ENCODE data around the gene TRIM14. TPM values are rescaled to one million over a fixed set of nuclear protein-coding genes. Genes with fewer than 3 reads are reported as not detected.

TRIM14 gene
- total and polyA plus RNA-seq, 2 donors (not counting 1 experiment from before 2014, with no cell fraction given), result 22.5 to 23.9 TPM

- intact Hi-C loops (cut with micrococcal nuclease), result no loop called here
- no peak for ATAC-seq (ENCODE audit: low read depth)
- CTCF ChIA-PET, result no interaction called here
These were observed 40.8 kb upstream of the TRIM14 start for GRCh38 chr9:98159790-98160189.

GRCh38 chr9:98159301-98159700 is 40.3 kb upstream of the TRIM14 start:
- no peak overlapping the region for H3K4me2 ChIP-seq (replicated peaks; ENCODE audit: low read depth, low read length, poor library complexity, severe bottlenecking)
- Mint-ChIP-seq H3K27ac (peak overlapping the region; percentile 15), H3K9me3 (ENCODE audit: insufficient read depth) (no peaks in the 10 kb centered on the region), H3K4me3 (no peak overlapping the region), H3K27me3 (no peaks in the 10 kb centered on the region), H3K4me1 (no peaks in the 10 kb centered on the region)
- POLR2A ChIA-PET, result no interaction called here
- intact Hi-C loops (cut with micrococcal nuclease), result no loop called here
- no peak overlapping the region for H3K27ac ChIP-seq (ENCODE audit: low read length in 2 of 2)
- 96% methylated on average over 5 of the region's 5 CpGs for whole genome bisulfite sequencing (ENCODE audit: insufficient coverage)
- no peaks in the 10 kb centered on the region for H3K27me3 ChIP-seq (replicated peaks in 1 of 4; ENCODE audit: control extremely low read depth in 1 of 4, control insufficient read depth in 3 of 4, insufficient read depth in 4 of 4, low read length in 3 of 4)
- TF ChIP-seq CTCF (IDR thresholded peaks at IDR 0.05) (no peak), EZH2 (IDR thresholded peaks at IDR 0.05; ENCODE audit: borderline replicate concordance, insufficient read depth, low read depth, low read length, poor library complexity, severe bottlenecking) (no peak)
- no peaks in the 10 kb centered on the region for H3K79me2 ChIP-seq (ENCODE audit: control insufficient read depth, insufficient read depth, low read length)
- no peaks in the 10 kb centered on the region for H4K20me1 ChIP-seq (ENCODE audit: control insufficient read depth, insufficient read depth, low read length, poor library complexity, severe bottlenecking)
- no peak overlapping the region for H2AFZ ChIP-seq (ENCODE audit: insufficient read depth, low read depth, low read length, poor library complexity, severe bottlenecking)
- ATAC-seq (ENCODE audit: low read depth) (no peak), DNase-seq (no peak)
- CTCF ChIA-PET, result no interaction called here
- H3K9ac ChIP-seq (ENCODE audit: low read length), result no peak overlapping the region
- no peak overlapping the region for H3K4me3 ChIP-seq (ENCODE audit: control extremely low read depth in 1 of 5, extremely low read depth in 1 of 5, insufficient read depth in 1 of 5, low read depth in 2 of 5, low read length in 4 of 5)
- no peaks in the 10 kb centered on the region for H3K4me1 ChIP-seq (ENCODE audit: control insufficient read depth in 2 of 2, insufficient read depth in 2 of 2, low read length in 2 of 2)
- no peaks in the 10 kb centered on the region for H3K36me3 ChIP-seq (replicated peaks in 1 of 2; ENCODE audit: control extremely low read depth in 1 of 2, control insufficient read depth in 1 of 2, extremely low read depth in 1 of 2, insufficient read depth in 2 of 2, low read length in 1 of 2)
- H3K9me3 ChIP-seq (ENCODE audit: control extremely low read depth in 1 of 3, control insufficient read depth in 2 of 3, insufficient read depth in 1 of 3, low read length in 2 of 3), result no peaks in the 10 kb centered on the region

More at GRCh38 chr9:98159790-98160189, 40.8 kb upstream of the TRIM14 start:
- no peaks in the 10 kb centered on the region for H3K79me2 ChIP-seq (ENCODE audit: control insufficient read depth, insufficient read depth, low read length)
- H3K27ac ChIP-seq (ENCODE audit: low read length in 2 of 2), result no peak overlapping the region
- H3K4me1 Mint-ChIP-seq, result no peaks in the 10 kb centered on the region
- no peak overlapping the region for H3K4me3 Mint-ChIP-seq
- H3K4me3 ChIP-seq (ENCODE audit: control extremely low read depth in 1 of 5, extremely low read depth in 1 of 5, insufficient read depth in 1 of 5, low read depth in 2 of 5, low read length in 4 of 5), result no peak overlapping the region
- no peaks in the 10 kb centered on the region for H3K36me3 ChIP-seq (replicated peaks in 1 of 2; ENCODE audit: control extremely low read depth in 1 of 2, control insufficient read depth in 1 of 2, extremely low read depth in 1 of 2, insufficient read depth in 2 of 2, low read length in 1 of 2)
- no peaks in the 10 kb centered on the region for H3K27me3 ChIP-seq (replicated peaks in 1 of 4; ENCODE audit: control extremely low read depth in 1 of 4, control insufficient read depth in 3 of 4, insufficient read depth in 4 of 4, low read length in 3 of 4)
- H3K27ac Mint-ChIP-seq, result no peak overlapping the region
- no peaks in the 10 kb centered on the region for H3K4me1 ChIP-seq (ENCODE audit: control insufficient read depth in 2 of 2, insufficient read depth in 2 of 2, low read length in 2 of 2)
- no peaks in the 10 kb centered on the region for H3K27me3 Mint-ChIP-seq
- TF ChIP-seq CTCF (IDR thresholded peaks at IDR 0.05), result no peak
- no peak for TF ChIP-seq EZH2 (IDR thresholded peaks at IDR 0.05; ENCODE audit: borderline replicate concordance, insufficient read depth, low read depth, low read length, poor library complexity, severe bottlenecking)
- no peaks in the 10 kb centered on the region for H3K9me3 Mint-ChIP-seq (ENCODE audit: insufficient read depth)
- WGBS (ENCODE audit: insufficient coverage), result 92% methylated on average over 5 of the region's 6 CpGs
- no peak overlapping the region for H2AFZ ChIP-seq (ENCODE audit: insufficient read depth, low read depth, low read length, poor library complexity, severe bottlenecking)
- H3K4me2 ChIP-seq (replicated peaks; ENCODE audit: low read depth, low read length, poor library complexity, severe bottlenecking), result no peak overlapping the region
- DNase-seq, result no peak
- no peaks in the 10 kb centered on the region for H4K20me1 ChIP-seq (ENCODE audit: control insufficient read depth, insufficient read depth, low read length, poor library complexity, severe bottlenecking)
- no peak overlapping the region for H3K9ac ChIP-seq (ENCODE audit: low read length)
- no peaks in the 10 kb centered on the region for H3K9me3 ChIP-seq (ENCODE audit: control extremely low read depth in 1 of 3, control insufficient read depth in 2 of 3, insufficient read depth in 1 of 3, low read length in 2 of 3)
- POLR2A ChIA-PET, result interaction anchor here (0.6 kb wide), 1 partner anchor 40 kb away, joined by 5 read pairs; no protein-coding TSS in a partner anchor

All from B cell (primary cell).